Measurements from ENCODE around the gene WIPF3. TPM values are rescaled to one million over a fixed set of nuclear protein-coding genes. Genes with fewer than 3 reads are reported as not detected.

Gene WIPF3
- total RNA-seq, 6 donors from 2014 or later, result 0.34 to 1.3 (median 0.96) TPM; not detected in 2

- H3K36me3 ChIP-seq, result peaks cover 0 to 17% (median 0%) of the 10 kb centered on the region in 4 donors
- H3K27me3 ChIP-seq, result no peaks in the 10 kb centered on the region
- no peaks in the 10 kb centered on the region for H3K9me3 ChIP-seq
- no peak overlapping the region for H3K4me3 ChIP-seq
- 51 to 56% methylated on average over 4 of the region's 4 CpGs for whole genome bisulfite sequencing, 2 donors
- TF ChIP-seq, protein P1, sequence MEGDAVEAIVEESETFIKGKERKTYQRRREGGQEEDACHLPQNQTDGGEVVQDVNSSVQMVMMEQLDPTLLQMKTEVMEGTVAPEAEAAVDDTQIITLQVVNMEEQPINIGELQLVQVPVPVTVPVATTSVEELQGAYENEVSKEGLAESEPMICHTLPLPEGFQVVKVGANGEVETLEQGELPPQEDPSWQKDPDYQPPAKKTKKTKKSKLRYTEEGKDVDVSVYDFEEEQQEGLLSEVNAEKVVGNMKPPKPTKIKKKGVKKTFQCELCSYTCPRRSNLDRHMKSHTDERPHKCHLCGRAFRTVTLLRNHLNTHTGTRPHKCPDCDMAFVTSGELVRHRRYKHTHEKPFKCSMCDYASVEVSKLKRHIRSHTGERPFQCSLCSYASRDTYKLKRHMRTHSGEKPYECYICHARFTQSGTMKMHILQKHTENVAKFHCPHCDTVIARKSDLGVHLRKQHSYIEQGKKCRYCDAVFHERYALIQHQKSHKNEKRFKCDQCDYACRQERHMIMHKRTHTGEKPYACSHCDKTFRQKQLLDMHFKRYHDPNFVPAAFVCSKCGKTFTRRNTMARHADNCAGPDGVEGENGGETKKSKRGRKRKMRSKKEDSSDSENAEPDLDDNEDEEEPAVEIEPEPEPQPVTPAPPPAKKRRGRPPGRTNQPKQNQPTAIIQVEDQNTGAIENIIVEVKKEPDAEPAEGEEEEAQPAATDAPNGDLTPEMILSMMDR (IDR thresholded peaks at IDR 0.05), result peak; percentile 69 to 85 (median 80)
- no peak for TF ChIP-seq EP300 (IDR thresholded peaks at IDR 0.05)
- DNase-seq (peak in 1 of 2 donors; percentile 40), ATAC-seq (ENCODE audit: low FRiP score in 2 of 2) (peak; percentile 83 to 88)
- no peaks in the 10 kb centered on the region for H3K4me1 ChIP-seq
- H3K27ac ChIP-seq, result no peak overlapping the region
Measured at GRCh38 chr7:29921404-29922010, 115.2 kb downstream of the WIPF3 start.

DNA sequence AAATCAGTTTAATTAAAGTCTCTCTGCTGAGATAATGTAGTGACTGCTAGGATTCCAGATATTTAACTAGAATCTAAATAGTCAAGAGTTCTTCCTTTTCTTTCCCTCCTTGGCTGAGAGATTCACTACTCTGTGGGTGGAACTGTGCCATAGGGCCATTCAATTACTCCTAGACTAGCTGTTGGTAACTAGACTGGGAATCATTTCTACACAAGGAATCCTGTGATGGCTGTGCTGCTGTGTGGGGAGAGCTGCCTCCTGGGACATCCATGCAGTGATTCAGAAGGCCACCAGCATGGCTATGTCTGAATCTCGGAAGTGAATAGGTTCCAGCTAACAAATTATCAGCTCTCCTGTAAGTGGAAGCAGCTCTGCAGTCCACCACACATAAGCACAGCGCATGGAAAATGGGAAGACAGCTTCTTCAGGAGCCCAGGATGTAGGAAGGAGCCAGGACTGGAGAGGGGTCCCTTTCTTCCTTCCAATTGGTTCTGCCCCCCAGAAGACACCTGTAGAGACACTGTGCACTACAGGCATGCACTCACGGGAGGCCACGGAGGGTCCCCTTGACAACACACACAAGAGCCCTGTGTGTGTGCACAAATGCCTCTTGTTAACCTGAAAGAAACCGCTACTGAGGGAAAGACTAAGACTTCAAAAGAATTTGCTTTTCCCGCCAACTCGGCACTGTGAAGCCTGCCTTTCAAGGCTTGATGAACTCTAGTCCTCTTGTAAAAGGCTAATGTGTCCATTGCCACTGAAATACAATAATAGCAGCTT lies 116.8 kb downstream of the WIPF3 start:
- TF ChIP-seq POLR2AphosphoS5 (IDR thresholded peaks at IDR 0.05), result no peak
- no peak for TF ChIP-seq EP300 (IDR thresholded peaks at IDR 0.05)
- TF ChIP-seq, protein P1 (IDR thresholded peaks at IDR 0.05), result no peak
- TF ChIP-seq POLR2A (IDR thresholded peaks at IDR 0.05), result no peak
- Histone ChIP-seq H3K27me3 (no peaks in the 10 kb centered on the region), H3K27ac (no peak overlapping the region), H3K4me1 (no peaks in the 10 kb centered on the region), H3K4me3 (no peak overlapping the region), H3K36me3 (peaks cover 0 to 17% (median 0%) of the 10 kb centered on the region in 4 donors), H3K9me3 (no peaks in the 10 kb centered on the region)
- WGBS, 2 donors, result 88 to 90% methylated on average over 7 of the region's 7 CpGs
- DNase-seq, result no peak
- no peak for ATAC-seq (ENCODE audit: low FRiP score in 2 of 2)

GRCh38 chr7:29924006-29924405 lies 117.7 kb downstream of the WIPF3 start:
- DNase-seq (no peak), ATAC-seq (ENCODE audit: low FRiP score in 2 of 2) (no peak)
- Histone ChIP-seq H3K27ac (no peak overlapping the region), H3K4me1 (no peaks in the 10 kb centered on the region), H3K36me3 (peaks cover 0 to 17% (median 0%) of the 10 kb centered on the region in 4 donors), H3K27me3 (no peaks in the 10 kb centered on the region), H3K4me3 (no peak overlapping the region), H3K9me3 (no peaks in the 10 kb centered on the region)
- TF ChIP-seq EP300 (IDR thresholded peaks at IDR 0.05) (no peak), POLR2A (IDR thresholded peaks at IDR 0.05) (no peak), POLR2AphosphoS5 (IDR thresholded peaks at IDR 0.05) (no peak)
- TF ChIP-seq, protein P1 (IDR thresholded peaks at IDR 0.05), result no peak
- WGBS, 2 donors, result 78 to 100% methylated on average over 2 to 9 of the region's 9 CpGs

GRCh38 chr7:29924684-29925083 lies 118.4 kb downstream of the WIPF3 start:
- 78 to 94% methylated on average over 2 of the region's 2 CpGs for WGBS, 2 donors

More at GRCh38 chr7:29924684-29925083, 118.4 kb downstream of the WIPF3 start:
- no peaks in the 10 kb centered on the region for H3K27me3 ChIP-seq
- H3K4me3 ChIP-seq, result no peak overlapping the region
- TF ChIP-seq POLR2A (IDR thresholded peaks at IDR 0.05) (no peak), POLR2AphosphoS5 (IDR thresholded peaks at IDR 0.05) (no peak), EP300 (IDR thresholded peaks at IDR 0.05) (no peak)
- TF ChIP-seq, protein P1 (IDR thresholded peaks at IDR 0.05), result no peak
- ATAC-seq (ENCODE audit: low FRiP score in 2 of 2) (no peak), DNase-seq (no peak)
- peaks cover 0 to 17% (median 0%) of the 10 kb centered on the region in 4 donors for H3K36me3 ChIP-seq
- no peaks in the 10 kb centered on the region for H3K4me1 ChIP-seq
- no peaks in the 10 kb centered on the region for H3K9me3 ChIP-seq
- H3K27ac ChIP-seq, result no peak overlapping the region

Data from upper lobe of left lung (tissue), 6 donors.